NCI-H82 (cell line): ENCODE data around the gene HOXB6.

Experiments used
- DNase-seq: peaks from one replicate; lab custom pipeline; 2025; lab: John Stamatoyannopoulos, UW

The HOXB6 gene

GRCh38 chr17:48609033-48609432 is 4.2 kb upstream of the HOXB6 start:
- DNase-seq = no peak

GRCh38 chr17:48608494-48608834 is 3.7 kb upstream of the HOXB6 start:
- no peak for DNase-seq

GRCh38 chr17:48606892-48607614 is 2.3 kb upstream of the HOXB6 start:
- no peak for DNase-seq

GRCh38 chr17:48605991-48606891 is 1.5 kb upstream of the HOXB6 start:
- no peak for DNase-seq

GRCh38 chr17:48605409-48605919 is 678 bp upstream of the HOXB6 start:
- no peak for DNase-seq

GRCh38 chr17:48603959-48604769 is 622 bp downstream of the HOXB6 start:
- DNase-seq = no peak

GRCh38 chr17:48601539-48602425 is 3.0 kb downstream of the HOXB6 start:
- no peak for DNase-seq

GRCh38 chr17:48601207-48601538 is 3.6 kb downstream of the HOXB6 start:
- no peak for DNase-seq

GRCh38 chr17:48600244-48601098 is 4.3 kb downstream of the HOXB6 start:
- no peak for DNase-seq

GRCh38 chr17:48599354-48599753 is 5.4 kb downstream of the HOXB6 start:
- no peak for DNase-seq

GRCh38 chr17:48598736-48599135 is 6.0 kb downstream of the HOXB6 start:
- no peak for DNase-seq

GRCh38 chr17:48597778-48598631 is 6.8 kb downstream of the HOXB6 start:
- DNase-seq = no peak

GRCh38 chr17:48597528-48597777 is 7.3 kb downstream of the HOXB6 start:
- DNase-seq = no peak

GRCh38 chr17:48596735-48597527 is 7.9 kb downstream of the HOXB6 start:
- no peak for DNase-seq

GRCh38 chr17:48596000-48596734 is 8.6 kb downstream of the HOXB6 start:
- no peak for DNase-seq

- DNase-seq = no peak
Measured at GRCh38 chr17:48595278-48595999, 9.3 kb downstream of the HOXB6 start.

GRCh38 chr17:48594538-48595277 is 10.1 kb downstream of the HOXB6 start:
- DNase-seq = no peak
